HG02884 (cell line): ENCODE measurements around the gene SLPI.

ENCODE experiments used
- ATAC-seq: cut with Tn5 transposase; IDR thresholded peaks from one replicate; pipeline ENCODE4 v1.9.1; 2021; ENCODE audit warnings: mild to moderate bottlenecking, moderate library complexity; ENCODE audit not compliant: unreplicated experiment

The SLPI gene

DNA sequence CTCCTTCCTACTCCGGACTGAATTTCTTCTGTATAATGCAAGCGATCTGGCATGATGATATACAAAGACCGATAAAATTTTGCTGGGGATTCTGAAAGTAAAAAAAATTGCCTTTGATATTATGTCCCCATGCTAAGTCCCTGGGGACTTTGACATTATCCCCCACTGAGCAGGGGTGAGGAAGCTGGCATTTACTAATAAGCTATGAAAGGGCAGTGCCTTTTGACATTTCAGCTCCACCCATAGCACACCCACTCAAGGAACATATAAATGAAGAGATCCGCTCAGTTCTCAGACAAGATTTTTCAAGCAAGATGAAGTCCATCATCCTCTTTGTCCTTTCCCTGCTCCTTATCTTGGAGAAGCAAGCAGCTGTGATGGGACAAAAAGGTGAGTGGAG is 33.3 kb downstream of the SLPI start, which contains the start of gene SEMG2:
TSS of gene SEMG2 (plus strand) at position 298 of the 400 bp plus-strand sequence. CDS start at position 315, 17 bp downstream.
- ATAC-seq = no peak

DNA sequence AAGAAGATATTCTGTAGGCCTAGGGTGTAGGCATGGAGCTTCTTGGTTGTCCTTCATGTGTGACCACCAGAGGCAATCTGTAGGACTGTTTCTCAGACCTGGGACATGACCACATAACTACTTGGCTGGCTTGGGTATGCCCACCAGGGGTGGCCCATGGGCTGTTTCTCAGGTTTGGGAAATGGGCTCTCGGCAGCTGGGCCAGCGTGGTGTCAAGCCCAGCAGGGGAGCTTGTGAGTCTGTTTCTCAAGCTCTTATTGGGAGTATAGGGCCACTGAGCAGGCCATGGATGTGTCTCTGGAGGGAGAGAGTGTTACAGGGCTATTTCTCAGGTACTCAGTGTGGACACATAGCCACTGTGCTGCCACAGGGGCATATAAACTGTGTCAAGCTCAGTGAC is 35.7 kb downstream of the SLPI start:
- ATAC-seq = no peak

DNA sequence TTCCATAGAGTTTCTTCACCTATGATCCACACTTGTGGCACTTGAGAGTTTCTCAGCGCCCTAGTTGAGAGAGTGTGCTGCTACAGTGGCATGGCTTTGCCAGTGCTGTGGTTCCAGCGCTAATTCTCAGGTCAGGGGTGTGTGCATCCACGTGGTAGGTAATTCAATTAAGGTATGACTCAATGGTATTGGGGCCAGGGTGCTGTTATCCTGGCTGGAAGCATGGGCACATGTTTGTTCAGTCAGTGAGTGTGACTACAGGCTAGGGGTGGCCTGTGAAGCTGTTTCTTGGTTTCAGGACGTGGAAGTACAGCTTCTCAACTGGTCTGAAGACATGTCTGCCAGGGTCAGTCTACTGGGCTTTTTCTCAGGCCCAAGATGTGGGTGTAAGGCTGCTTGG is 36.2 kb downstream of the SLPI start:
- ATAC-seq = no peak

DNA sequence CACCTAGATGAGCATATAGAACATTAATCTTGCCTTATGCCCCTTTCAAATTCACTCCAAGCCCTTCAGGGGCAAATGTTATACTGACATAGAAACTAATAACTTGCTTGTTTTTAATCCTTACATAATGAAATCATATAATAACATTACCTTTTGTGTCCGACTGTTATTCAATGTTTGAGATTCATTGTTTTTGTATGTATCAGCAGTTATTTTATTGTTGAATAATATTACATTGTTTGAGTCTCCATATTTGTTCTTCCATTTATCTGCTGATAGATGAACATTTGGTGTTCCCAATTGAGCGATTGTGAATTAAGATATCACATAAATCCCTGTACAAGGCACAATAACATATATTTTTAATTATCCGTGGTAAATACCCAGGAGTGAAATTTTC is 41.5 kb downstream of the SLPI start:
- ATAC-seq = no peak

DNA sequence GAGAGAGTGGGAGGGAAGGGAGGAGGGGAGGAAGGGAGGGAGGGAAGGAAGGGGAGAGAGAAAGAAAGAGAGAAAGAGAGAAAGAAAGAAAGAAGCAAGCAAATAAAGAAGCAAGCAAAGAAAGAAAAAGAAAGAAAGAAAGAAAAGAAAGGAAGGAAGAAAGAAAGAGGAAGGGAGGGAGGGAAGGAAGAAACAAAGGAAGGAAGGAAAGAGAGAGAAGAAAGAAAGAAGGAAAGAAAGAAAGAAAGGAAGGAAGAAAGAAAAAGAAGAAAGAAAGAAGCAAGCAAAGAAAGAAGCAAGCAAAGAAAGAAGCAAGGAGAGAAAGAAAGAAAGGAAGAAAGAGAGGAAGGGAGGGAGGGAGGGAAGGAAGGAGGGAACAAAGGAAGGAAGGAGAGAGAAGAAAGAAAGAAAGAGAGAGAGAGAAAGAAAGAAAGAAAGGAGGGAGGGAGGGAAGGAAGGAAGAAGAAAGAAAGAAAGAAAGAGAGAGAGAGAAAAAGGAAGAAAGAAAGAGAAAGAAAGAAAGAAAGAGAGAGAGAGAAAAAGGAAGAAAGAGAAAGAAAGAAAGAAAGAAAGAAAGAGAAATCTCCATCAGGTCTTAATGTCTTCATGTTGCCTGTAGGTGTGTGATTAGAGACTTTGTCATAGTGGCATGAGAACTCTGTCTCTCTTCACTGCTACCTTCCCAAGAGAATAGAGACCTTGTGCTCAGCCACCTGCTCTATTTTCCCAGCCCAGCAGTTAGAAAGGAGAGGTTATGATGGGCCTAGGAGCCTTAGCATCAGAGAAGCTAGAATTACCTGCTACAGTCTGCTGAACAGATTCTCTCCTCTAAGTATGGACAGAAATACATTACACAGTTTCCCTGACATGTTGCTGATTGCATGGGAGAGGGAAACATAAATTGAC is 42.5 kb downstream of the SLPI start:
- no peak for ATAC-seq

DNA sequence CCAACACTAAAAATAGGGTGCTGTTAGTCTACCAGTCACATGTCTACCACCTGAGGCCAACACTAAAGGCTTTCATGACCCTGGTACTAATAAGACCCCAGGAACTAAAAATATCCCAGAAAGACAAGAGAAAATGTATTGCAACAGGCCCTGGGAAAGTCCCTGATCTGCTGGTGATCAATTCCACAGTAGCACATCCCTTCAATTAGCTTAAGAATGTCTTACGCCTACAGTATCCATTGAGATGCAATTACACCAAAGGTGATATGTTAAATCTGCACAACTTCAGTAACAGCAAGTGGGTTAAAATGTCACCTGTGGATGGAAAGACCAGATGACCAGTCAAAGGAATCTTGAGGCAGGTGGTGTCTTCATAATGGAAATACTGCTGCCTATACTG is 44.4 kb downstream of the SLPI start:
- no peak for ATAC-seq

DNA sequence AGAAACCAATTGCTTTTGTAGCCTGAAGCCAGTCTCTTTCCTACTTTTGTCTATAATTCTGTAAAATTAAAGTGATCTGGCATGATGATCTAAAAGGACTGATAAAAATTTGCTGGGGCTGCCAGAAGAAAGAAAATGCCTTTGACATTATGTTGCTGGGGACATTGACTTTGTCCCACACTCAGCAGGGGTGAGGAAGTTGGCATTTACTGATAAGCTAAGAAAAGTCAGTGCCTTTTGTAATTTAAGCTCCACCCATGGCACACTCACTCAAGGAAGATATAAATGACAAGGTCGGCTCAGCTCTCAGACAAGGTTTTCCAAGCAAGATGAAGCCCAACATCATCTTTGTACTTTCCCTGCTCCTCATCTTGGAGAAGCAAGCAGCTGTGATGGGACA is 47.6 kb downstream of the SLPI start, which contains the start of gene SEMG1:
TSS of gene SEMG1 (plus strand) at position 309 of the 400 bp plus-strand sequence. CDS start at position 330, 21 bp downstream.
- ATAC-seq = no peak
